Right atrium auricular region (tissue), 2 donors: ENCODE results near the gene MICAL1. TPM values are rescaled to one million over a fixed set of nuclear protein-coding genes. Genes with fewer than 3 reads are reported as not detected.

Experiments used
- DNase-seq: peaks from one replicate; pipeline ENCODE4 v3.0.0-alpha.2; 2019; ENCODE audit warnings: low spot score
- H3K27ac ChIP-seq, 2 donors: fragments of 200-600 bp; sonication (generic); 1 replicate in 1 of 2; 2 replicates in 1 of 2; pipeline ENCODE4 v1.5.1; 2016 to 2019
- H3K27me3 ChIP-seq, 2 donors: fragments of 200-600 bp; sonication (generic); one replicate each; pipeline versions ENCODE4 v1.5.1 to v1.6.0; 2017 to 2019
- H3K36me3 ChIP-seq: fragments of 200-600 bp; sonication (generic); one replicate; pipeline ENCODE4 v1.5.1; 2016
- H3K4me1 ChIP-seq, 2 donors: fragments of 200-600 bp; sonication (generic); one replicate each; pipeline versions ENCODE4 v1.5.1 to v1.6.0; 2017 to 2019
- H3K4me3 ChIP-seq, 2 donors: fragments of 200-600 bp; sonication (generic); 1 replicate in 1 of 2; 2 replicates in 1 of 2; pipeline ENCODE4 v1.5.1; 2017 to 2019; ENCODE audit warnings: mild to moderate bottlenecking in 1 of 2, moderate library complexity in 1 of 2
- H3K9me3 ChIP-seq, 2 donors: fragments of 200-600 bp; sonication (generic); one replicate each; pipeline ENCODE4 v1.5.1; 2019
- total RNA-seq, 2 donors: library from RNA; depleted of rRNA; stranded (reverse); fragments of >200 nt; gene quantifications; one replicate each; pipeline ENCODE4 v1.1.0, GENCODE V29; 2016
- TF ChIP-seq, protein P1 (sequence below), 2 donors: fragments of 200-600 bp; sonication (generic); IDR thresholded peaks; one replicate each; pipeline ENCODE4 v1.5.1; 2019; ENCODE audit warnings: antibody characterized with exemption in 2 of 2

The MICAL1 gene
- total RNA-seq, 2 donors from 2014 or later: 4.5 to 11.6 TPM

DNA sequence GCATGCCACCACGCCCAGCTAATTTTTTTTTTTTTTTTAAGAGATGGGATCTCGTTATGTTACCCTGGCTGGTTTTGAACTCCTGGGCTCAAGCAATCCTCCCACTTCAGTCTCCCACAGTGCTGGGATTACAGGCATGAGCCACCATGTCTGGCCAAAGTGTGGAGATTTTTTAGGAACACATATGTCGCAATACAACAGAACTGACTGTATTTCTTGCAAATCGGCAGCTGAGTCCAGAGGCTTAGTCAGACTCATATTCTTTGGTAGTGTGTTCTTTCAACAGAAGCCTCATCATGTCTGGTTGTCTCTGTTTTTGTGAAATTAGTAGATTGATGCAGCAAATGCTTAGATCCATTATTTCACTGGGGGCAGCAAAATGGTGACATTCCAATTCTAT, 49.4 kb downstream of the MICAL1 start:
- Histone ChIP-seq H3K4me1 (no peaks in the 10 kb centered on the region), H3K27me3 (no peaks in the 10 kb centered on the region), H3K4me3 (no peak overlapping the region), H3K36me3 (no peaks in the 10 kb centered on the region), H3K9me3 (no peaks in the 10 kb centered on the region), H3K27ac (no peak overlapping the region)
- TF ChIP-seq, protein P1, sequence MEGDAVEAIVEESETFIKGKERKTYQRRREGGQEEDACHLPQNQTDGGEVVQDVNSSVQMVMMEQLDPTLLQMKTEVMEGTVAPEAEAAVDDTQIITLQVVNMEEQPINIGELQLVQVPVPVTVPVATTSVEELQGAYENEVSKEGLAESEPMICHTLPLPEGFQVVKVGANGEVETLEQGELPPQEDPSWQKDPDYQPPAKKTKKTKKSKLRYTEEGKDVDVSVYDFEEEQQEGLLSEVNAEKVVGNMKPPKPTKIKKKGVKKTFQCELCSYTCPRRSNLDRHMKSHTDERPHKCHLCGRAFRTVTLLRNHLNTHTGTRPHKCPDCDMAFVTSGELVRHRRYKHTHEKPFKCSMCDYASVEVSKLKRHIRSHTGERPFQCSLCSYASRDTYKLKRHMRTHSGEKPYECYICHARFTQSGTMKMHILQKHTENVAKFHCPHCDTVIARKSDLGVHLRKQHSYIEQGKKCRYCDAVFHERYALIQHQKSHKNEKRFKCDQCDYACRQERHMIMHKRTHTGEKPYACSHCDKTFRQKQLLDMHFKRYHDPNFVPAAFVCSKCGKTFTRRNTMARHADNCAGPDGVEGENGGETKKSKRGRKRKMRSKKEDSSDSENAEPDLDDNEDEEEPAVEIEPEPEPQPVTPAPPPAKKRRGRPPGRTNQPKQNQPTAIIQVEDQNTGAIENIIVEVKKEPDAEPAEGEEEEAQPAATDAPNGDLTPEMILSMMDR (IDR thresholded peaks at IDR 0.05): no peak
- DNase-seq: no peak

DNA sequence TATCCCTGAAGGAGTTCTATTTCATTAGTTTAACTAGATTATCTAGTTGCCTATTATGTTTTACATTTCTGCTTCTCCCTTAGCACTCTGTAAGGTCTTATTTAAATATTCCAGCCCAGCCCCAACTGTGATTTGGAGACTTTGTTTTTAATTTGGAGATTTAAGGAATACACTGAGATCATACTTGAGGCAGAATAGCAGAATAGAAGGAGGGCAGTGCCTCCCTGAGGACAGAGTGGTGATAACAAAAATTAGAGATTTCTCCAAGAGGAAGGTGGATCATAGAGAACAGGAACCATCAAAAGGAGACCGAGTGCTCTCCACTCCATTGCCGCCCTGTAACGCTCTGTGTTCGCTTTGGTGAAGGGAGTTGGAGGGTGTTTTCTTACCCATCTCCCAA, 58.6 kb downstream of the MICAL1 start:
- no peak overlapping the region for H3K27ac ChIP-seq

DNA sequence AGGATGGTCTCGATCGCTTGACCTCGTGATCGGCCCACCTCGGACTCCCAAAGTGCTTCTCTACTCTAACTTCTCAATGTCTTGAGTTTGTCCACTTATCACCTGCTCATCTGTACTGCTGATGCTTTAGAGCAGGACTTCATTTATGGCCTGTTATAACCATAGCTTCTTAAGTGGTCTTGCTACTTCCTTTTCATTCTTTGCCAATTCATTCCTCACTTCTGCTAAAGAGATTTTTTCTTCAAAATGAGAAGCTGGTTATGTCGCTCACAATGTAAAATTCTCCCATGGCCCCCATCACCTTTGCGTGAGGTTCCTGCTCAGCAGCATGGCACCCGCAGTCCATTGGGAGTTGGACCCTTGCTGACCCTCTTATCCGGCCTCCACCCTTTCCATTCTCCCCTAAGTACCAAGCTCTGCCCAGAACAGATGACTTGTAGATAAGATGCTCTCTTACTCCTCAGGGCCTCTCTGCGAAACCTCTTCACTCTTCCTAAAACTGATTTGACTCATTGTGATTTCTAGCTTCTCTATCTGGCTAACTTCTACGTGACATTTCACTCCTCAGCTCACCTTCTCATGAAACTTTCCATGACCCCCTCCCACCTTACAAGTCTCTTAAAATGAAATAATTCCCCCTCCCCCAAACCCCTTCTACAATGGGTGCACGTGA, 59.4 kb downstream of the MICAL1 start:
- no peaks in the 10 kb centered on the region for H3K36me3 ChIP-seq
- H3K4me3 ChIP-seq: no peak overlapping the region
- no peak overlapping the region for H3K27ac ChIP-seq
- TF ChIP-seq, protein P1 (IDR thresholded peaks at IDR 0.05): no peak
- no peaks in the 10 kb centered on the region for H3K9me3 ChIP-seq
- H3K4me1 ChIP-seq: no peaks in the 10 kb centered on the region
- DNase-seq: no peak
- H3K27me3 ChIP-seq: no peaks in the 10 kb centered on the region

More for the DNA sequence above, 58.6 kb downstream of the MICAL1 start:
- TF ChIP-seq, protein P1 (IDR thresholded peaks at IDR 0.05): peak in 1 of 2 donors; percentile 35
- H3K27me3 ChIP-seq: no peaks in the 10 kb centered on the region
- DNase-seq: no peak
- H3K4me3 ChIP-seq: no peak overlapping the region
- H3K9me3 ChIP-seq: no peaks in the 10 kb centered on the region
- H3K4me1 ChIP-seq: no peaks in the 10 kb centered on the region
- no peaks in the 10 kb centered on the region for H3K36me3 ChIP-seq

Other genes with a start within 250 kb of the MICAL1 start
- 100 to 1,000 TPM in 1 of 2 donors, 10 to 100 TPM in 1; 99.8 to 129 TPM for gene CD164, start 73.3 kb downstream of the MICAL1 start, total RNA-seq
- 1 to 10 TPM; 6.9 to 9.1 TPM for gene PPIL6, start 15.1 kb downstream of the MICAL1 start, total RNA-seq
- gene SMPD2, start 15.0 kb downstream of the MICAL1 start, total RNA-seq: 1 to 10 TPM; 5.5 TPM
- 1 to 10 TPM; 3.7 to 4.5 TPM for gene ZBTB24, start 27.4 kb upstream of the MICAL1 start, total RNA-seq
- gene AK9, start 235.4 kb upstream of the MICAL1 start, total RNA-seq: 10 to 100 TPM; 10.4 to 12.3 TPM
- gene FIG4, start 235.5 kb upstream of the MICAL1 start, total RNA-seq: 1 to 10 TPM; 6.2 to 9.6 TPM